Activated naive CD8-positive, alpha-beta T cell treated with anti-CD3 and anti-CD28 coated beads, Interleukin-2, amount 50 U/mL, for 16 hours (primary cell): Measurements from ENCODE around the gene ME3.
A peak's percentile ranks its signal among the peaks of the same experiment; 100 is the strongest.

Experiments
- DNase-seq: peaks from one replicate; pipeline ENCODE4 v3.0.0-alpha.2; 2020; ENCODE audit warnings: low read depth, low spot score

Gene ME3

GRCh38 chr11:86672007-86672621 lies at the start of gene ME3:
Gene ME3 (minus strand): TSS chr11:86672616.
- DNase-seq: peak; percentile 7

DNA sequence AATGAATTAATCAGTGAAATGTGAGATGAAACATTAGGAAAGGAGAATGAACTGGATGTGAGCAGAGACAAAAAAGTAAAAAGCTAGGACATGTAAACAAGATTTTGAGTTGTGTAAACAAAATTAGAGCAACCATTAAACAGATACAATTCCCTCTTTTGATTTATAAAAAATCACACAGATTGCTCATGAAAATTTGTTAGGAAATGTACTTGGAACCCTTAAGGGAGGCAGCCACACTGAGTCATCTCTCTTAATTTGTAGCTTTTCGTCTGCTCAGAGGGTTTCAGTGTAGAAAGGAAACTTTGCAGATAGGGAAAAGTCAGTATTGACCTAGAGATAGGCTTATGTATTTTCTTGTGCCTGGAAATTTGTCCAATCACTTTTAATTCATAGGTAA lies 49.6 kb upstream of the ME3 start:
- no peak for DNase-seq

DNA sequence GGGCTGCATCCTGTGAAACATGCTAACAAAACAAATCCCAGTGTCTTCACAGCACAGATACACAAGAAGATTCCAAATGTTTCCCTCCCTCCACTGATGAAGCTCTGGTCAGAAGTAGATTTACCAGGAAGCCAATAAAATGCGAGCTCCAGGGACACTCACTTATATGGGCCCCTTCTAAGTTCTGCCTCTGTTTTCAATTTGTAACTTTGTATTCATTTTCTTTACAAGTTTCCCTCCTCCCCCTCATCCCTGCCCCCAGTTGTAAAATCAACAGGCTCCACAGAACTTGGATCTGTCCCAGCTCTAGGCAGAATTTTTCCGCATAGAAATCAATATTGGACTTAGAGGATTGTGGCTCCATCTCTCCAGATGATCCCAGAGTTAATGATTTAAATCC lies 48.1 kb upstream of the ME3 start:
- DNase-seq: no peak

DNA sequence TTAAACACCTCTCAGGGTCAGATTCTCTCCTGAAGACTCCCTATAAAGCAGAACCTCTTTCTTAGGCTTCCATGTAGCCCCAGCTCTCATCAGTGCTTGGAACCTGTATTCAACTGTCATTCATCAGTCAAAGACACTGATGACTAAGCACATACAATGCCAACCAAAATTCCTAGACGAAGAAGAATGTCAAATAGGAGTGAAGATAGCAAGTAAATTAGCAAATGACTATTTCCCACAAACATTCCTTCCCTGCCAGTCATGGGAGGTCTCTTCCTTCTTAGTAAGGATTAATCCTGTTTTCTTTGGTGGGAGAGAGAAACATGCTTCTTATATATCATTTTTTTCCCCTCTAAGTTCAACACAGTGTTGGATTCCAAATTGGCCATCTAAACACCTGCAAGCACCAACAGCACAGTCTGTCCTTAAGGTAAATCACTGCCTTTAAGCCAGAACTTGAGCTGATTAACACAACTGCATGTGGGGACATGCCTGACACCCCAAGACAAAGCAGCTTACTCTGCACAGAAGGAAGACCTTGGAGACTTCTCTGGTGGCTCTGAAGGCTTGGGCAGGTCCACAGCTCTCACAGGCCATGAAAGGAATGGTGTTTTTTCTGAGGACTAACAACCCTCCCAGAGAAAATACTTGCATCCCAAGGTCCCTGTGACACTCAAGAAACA lies 47.5 kb upstream of the ME3 start:
- DNase-seq: no peak

DNA sequence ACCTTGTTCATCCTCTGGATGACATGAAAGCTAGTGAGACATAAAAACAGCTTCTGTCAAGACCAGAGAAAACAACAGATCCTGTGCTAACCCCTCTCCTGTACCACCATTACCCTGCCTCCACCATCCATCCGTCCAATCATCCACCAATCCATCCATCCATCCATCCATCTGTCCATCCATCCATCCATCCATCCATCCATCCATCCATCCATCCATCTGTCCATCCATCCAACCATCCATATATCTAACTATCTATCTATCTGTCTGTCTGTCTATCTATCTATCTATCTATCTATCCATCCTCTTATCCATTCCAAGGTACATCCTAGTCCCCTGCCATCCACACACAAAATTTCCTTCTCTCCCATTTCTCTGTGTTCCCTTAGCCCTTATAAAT lies 46.6 kb upstream of the ME3 start:
- DNase-seq: no peak

- DNase-seq: no peak
Observed at GRCh38 chr11:86718521-86718920, 46.1 kb upstream of the ME3 start.

DNA sequence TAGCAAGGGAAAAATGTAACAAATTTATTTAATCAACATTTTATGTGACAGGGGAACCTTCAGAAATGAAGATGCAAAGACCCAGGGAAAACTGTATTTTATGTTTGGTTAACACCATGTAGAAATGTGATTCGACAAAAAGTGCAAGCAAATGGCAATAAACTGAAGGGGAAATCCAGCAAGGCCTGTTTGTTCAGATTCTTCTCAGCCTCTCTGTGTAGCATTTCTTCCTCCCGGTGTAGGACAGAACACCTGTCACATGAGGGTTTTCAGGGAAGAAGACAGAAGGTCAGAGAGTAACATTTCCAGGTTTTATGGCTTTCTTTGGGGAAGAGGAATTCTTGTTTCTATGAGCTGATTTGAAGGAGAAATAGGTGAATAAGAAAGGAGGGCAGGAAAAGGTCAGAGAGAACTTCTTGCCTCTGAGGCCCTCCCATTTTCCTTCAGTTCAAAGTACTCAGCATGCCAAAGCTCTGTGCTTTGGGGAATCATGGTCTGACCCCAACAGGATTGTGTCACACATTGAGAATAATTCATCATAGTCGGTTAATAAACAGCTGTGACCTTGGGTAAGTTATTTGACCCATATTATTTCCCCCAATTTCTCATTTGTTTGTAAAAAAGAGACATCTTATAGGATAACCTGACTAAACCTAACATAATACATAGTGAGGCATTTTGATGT lies 45.5 kb upstream of the ME3 start:
- no peak for DNase-seq

DNA sequence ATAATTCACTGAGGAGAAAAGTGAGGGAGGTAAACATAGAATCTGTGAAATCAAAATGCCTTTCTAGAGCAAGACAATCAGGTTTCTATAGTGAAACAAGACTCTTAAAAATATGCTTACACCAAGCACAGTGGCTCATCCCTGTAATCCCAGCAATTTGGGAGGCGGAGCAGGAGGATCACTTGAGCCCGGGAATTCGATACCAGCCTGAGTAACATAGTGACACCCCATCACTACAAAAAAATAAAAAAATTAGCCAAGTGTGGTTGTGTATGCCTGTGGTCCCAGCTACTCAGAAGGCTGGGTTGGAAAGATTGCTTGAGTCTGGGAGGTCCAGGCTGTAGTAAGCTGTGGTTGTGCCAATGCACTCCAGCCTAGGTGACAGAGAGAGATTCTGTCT lies 43.2 kb upstream of the ME3 start:
- no peak for DNase-seq

DNA sequence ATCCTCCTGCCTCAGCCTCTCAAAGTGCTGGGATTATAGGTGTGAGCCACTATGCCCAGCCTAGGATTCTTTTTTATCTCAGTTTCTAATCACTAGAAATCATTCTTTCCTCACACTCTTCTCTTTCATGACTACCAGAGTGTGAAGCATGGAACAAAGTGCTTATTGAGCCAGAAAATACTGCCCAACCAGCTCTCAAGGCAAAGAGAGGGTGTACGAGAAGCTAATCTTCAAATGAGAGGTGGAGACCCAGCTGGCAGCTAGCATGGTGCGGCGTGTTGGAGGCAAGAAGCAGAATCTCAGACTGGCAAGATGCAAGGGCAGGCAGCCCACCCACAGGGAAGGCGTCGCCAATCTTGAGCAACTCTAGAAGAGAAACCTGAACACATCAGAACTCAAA lies 41.1 kb upstream of the ME3 start:
- DNase-seq: no peak

- DNase-seq: no peak
Observed at GRCh38 chr11:86710936-86711335, 38.5 kb upstream of the ME3 start.

DNA sequence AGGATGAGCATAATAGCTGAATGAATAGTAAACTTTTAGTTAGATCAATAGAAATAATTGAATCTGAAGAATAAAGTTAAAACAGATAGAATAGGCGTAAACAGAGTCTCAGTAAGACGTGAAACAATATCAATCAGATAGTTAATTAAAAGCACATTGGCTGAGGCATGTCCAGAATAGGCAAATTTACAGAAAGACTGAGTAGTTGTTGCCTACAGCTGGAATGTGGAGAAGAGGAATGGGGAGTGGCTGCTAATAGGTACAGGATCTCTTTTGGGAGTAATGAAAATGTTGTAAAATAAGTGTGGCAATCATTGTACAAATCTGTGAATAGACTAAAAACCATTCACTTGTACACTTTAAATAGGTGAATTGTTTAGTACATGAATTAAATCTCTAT lies 36.3 kb upstream of the ME3 start:
- no peak for DNase-seq

DNA sequence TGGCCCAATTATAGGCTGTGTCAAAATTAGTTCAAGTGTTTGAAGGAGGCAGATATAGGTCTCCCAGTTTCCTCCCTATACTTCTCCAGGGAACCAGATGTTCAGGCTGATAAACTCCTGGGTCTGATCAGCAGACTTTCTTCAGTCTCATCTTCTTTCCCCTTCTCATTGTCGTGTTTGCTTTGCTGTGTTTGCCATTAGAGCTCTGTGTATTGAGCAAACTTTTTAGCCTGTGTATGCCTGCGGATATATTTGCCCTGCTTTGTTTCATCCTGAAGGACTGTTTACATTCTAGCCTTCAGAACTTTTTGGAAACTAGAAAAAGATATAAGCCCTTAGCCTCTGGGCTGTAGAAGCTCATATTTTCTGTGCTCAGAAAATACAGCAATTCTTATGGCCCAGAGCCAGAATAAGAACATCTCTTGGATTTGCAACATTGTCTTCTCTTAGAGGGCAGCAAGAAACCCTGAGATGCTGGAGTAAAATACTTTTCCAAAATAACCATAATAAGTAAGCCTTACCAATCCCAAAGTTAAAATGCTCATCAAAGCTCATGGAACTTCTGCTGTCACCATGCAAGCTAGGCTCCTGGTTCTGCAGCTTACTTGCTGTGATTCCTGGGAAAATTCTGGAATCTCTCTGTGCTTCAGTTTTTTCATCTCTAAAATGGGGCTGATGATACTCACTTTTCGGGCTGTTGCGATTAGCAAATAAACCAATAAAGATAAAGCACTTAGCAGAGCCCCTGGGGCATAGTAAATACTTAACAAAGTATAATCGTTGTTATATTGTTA lies 34.1 kb upstream of the ME3 start:
- DNase-seq: no peak

- DNase-seq: no peak
Observed at GRCh38 chr11:86704710-86705109, 32.3 kb upstream of the ME3 start.

DNA sequence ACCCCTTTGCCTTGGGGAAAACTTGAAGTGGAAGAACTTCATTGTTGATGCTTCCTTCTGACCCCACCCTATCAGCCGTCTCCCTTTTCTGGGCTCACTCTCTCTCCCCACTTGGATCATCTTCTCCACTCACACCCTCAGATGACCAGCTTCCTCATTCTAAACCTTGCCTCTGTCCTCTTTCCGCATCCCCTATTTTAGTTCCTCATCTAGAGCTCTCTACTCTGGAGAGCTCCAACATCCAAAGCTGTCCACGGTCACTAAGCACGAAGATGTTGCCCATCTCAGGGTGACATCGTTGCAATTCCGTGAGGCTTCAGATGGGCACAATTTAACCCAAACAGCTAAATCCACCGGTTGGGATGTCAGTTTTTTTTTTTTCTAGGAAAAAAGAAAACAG lies 31.6 kb upstream of the ME3 start:
- no peak for DNase-seq

DNA sequence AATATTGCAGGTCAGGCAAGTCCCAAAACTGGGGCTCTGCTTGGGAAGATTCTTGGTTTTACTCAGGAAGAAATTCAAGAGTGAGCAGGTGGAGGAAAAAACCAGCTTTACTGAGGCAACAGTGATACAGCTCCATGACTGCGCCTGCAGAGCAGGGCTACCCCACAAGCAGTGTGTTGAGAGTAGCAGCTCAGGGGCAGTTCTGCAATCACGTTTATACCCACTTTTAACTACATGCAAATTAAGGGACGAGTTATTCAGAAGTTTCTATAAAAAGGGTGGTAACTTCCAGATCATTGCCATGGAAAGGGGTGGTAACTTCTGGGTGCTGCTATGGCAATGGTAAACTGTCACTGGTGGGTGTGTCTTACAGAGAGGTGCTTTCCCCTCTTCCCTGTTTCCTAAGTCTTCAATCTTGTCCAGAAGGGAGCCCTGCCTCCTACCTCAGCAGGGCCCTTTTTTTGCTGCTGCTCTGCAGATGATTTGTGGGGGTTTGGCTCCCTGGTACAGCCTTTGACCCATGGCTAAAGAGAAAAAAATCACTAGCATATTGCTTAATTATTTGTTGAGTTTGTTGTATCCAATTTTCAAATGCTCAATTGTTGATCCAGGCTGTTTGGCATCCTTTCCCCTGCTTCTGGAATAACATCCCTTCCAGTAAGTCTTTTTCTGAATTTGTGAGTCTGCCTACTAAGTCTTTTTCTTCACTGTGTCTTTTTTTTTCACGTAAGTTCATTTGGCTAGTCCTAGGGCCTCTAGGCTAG lies 30.0 kb upstream of the ME3 start:
- DNase-seq: no peak

GRCh38 chr11:86699040-86699791 lies 26.8 kb upstream of the ME3 start:
- DNase-seq: no peak

DNA sequence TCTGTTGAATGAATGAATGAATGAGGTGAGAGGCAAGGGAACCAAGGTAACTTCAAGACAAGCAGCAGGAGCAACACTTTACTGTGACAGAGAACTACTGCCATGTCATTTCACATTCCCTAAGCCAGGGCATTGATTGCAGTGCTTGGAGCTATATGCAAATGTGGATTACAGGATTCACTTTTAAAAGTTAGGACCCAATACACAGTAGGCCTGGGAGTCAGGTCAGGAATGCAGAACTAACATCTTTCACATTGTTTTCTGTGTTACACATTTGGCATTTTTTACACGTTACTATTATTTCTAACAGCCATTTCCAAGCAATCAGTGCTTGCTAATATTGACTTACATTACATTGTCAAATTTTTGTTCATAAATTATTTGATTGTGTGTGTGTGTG lies 26.2 kb upstream of the ME3 start:
- DNase-seq: no peak

DNA sequence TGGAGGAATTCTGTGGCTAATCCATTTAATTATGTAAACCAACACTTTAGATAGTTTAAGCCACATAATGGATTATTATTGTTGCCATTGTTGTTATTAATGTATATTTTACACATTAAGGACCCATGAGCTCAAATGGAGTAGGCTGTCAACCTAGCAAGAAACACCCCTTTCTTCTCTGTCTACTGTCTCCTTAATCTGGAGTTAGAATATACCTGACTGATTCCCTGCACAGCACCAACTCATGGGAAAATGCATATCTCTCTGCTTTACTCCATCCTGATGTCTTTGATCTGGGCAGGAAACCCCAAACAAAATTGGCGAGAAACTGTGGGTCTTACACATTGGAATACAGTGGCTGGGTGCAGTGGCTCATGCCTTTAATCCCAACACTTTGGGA lies 24.0 kb upstream of the ME3 start:
- no peak for DNase-seq

DNA sequence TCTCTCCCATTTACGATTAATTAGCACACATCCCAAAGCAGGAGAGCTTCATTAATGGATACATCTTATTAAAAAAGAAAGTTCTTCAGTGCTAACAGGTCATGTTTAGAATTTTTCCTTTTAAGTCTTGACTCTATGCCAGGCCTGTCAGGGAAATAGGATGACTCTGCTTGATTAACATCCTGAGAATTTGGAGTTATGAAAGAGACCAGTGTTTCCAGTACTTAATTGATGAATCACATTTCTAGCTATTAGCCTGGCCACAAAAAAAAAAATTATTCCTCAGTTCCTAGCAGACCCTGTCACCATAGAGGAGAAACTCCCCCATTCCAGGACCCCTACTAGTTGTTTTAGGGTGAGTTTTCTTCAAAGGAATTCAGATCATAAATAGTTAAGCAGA lies 23.6 kb upstream of the ME3 start:
- no peak for DNase-seq

- no peak for DNase-seq
Observed at GRCh38 chr11:86695373-86695772, 23.0 kb upstream of the ME3 start.

DNA sequence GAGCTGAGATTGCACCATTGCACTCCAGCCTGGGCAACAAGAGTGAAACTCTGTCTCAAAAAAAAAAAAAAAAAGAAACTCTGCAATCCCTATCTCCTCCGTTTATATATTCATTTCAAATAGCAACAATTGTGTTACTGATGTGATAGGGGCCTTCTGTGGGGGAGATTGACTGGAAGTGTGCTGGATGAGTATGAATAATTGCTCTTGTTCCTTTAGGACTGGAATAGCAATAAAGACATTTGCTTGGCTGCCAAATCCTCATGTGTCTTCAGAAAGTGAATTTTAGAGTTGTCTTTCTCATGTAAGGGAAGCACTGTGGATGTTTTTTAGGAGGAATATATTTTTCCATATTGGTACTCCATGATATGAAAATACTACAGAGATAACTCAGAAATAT lies 21.1 kb upstream of the ME3 start:
- DNase-seq: no peak
